ENCODE results near the gene CDK5R1.

The CDK5R1 gene

DNA sequence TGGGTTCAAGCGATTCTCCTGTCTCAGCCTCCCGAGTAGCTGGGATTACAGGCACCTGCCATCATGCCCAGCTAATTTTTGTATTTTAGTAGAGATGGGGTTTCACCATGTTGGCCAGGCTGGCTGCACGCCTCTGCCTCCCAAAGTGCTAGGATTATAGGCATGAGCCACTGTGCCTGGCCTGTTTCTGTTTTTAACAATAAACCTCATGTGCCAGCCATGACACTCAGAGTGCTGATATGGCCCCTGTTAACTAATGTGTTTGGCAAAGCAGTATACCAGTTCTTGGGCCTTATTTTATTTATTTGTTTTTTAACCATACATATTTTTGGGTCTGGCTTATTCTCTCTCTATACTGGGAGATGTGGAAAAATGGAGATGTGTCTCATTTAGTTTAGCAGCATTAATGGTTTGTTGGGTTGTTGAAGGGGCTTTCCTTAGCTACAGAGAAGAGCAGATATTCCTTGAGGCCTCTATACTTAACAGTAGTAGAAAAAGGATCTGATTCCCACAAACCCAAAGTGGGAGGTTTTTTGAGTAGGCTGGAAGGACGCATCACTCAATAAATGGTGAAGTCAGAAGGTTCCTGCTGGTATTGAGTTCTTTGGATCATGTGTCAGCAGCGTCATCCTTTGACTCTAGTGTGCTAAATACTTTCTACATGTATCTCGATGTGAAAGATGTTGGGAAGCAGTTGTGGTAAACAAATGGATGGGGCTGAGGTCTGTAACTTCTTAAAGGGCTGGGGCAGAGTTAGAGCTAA is 16.2 kb upstream of the CDK5R1 start:
- DNase-seq = no peak

DNA sequence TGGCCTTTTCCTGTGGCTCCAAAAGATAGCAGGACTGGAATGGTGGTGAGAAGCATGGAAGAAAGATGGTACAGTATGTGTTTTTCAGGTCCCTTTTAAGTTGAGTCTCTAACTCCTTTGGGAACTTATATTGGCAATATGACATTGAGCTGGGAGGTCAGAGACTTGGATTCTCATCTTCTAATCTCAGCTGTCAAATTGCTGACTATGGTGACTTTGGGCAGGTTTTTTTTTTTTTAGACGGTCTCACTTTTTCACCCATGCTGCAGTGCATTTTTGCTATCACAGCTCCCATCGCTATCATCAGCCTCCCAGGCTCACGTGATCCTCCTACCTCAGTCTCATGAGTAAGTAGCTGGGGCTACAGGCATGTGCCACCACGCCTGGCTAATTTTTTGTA is 15.1 kb upstream of the CDK5R1 start:
- DNase-seq = no peak

DNA sequence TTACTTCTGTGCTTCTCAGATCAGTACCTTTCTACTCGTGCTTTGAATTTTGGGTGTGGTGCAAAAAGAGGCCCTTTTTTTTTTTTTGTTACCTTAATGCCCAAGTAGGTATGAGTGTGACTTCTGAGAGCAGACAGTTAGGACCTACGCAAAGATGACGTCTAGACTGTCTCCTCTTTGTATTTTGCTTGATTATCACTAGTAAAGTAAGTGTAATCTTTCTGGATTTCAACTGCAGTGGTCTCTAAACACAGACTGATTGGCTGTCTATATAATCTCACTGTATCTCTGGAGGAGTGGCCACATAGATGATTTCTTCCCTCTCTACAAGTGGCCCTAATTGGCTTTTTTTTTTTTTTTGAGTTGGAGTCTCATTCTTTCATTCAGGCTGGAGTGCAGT is 11.5 kb upstream of the CDK5R1 start:
- no peak for DNase-seq

DNA sequence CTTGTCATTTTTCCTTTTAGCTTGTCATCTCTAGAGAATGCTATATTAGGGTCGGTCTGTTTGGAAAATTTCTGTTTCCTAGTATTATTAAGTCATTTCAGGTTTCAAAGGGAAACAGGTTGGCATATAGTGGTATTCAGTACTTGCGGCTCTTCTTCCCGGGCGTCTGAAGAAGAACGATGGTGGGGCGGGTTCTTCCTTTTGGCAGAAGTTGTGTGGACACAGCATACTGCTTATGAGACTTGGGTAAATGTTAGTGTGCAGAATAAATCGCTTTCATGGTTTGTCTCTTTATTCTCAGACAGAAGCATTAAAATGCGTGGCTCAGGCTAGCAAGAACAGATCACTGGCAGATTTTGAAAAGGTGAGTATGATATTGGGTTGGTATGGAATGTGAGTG is 9.6 kb upstream of the CDK5R1 start:
- DNase-seq = no peak

DNA sequence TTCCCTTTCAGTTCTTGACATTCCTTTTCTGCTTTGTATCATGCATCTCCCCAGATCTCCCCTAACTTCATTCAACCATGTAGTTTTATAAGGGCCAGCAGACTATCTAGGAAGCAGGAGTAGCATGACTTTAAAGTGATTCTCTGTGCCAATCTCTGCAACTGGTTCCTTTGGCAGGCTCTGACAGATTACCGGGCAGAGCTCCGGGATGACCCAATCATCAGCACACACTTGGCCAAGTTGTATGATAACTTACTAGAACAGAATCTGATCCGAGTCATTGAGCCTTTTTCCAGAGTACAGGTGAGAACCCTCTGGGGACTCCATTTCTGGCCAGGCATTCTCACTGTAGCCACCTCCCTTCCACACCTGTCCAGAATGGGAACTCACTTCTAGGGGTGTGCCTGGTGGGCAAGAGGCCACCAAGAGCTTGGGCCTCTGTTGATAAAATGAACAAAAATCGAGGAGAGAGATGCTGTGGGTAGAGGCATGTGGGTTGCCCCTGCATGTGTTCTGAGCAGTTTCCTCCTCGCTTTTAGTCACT is 7.6 kb upstream of the CDK5R1 start:
- DNase-seq = no peak

DNA sequence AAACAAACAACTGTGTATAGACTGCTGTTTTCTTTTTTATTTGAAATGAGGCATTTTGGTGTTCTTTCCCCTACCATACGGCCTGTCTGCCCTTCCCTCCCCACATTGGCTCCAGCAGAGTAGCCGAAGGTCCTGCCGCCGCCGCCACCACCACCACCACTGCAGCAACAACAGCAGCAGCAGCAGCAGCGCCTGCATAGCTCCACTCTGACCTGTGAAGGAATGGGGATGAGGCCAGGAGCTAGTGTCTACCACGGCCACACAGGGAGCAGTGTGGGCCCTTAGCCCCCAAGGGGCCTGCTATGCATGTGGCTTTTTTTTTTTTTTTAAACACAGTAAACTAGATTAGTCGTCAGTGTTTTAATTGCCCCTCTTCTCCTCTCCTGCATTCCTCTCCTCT is 5.6 kb upstream of the CDK5R1 start:
- DNase-seq = no peak

DNA sequence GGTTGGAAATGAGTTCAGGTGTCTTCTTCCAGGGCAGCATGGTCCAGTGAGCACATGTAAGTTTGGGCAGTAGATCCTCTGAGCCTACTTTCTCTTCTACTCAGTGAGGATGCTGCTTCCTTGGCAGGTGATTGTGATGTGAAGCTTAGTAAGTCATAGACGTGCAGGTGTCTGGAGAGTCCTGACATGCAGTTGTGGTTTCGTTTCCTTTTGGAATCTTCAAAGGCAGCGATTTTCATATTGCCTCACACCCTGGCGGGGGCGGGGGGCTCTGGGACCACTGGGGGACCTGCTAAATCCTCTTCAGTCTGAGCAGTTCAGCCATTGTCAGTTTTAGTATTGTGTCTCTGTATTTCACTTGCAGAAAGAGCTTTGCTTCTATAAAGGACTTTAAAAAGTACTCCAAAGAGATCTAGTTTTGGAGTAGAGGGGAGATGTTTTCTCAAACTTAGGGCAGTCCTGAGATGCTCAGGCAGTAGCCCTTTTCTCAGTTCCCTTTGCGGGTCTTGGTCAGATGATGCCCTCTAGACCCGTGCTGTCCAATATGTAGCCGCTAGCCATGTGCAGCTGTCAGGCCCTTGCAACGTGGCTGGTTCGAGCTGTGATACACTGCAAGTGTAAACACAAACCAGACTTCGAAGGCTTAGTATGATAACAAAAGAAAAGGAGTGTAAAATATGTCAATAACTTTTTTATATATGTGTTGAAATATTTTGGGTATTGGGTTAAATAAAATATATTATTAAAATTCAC is 4.0 kb upstream of the CDK5R1 start:
- peak in 1 of 58 donors; percentile 32 for DNase-seq

DNA sequence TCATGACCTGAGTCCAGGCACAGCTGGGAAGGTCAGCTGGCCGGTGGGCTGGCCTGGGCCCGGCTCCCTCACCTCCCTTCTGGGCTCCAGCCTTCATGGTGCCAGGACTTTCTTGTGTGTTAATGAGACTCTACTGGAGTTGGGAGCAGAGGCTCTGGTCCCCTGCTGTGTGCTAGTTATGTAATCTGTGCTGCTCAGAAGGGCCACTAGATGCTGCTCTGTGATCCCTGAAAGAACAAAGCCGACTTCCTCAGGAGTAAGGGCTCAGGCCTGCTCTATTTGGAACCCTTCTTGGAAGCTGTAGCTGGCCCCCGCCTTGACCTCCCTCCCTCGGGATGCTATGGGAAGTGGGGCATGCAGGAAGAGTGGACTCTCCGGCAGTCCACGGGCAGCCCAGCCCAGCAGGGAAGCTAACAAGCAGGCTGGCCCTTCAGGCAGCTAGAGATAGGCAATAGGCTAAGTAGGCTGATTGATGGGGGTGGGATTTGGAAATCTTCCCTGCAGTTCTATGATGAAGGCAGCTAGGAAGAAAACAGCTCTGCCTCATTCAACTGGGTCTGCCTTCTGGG is 3.3 kb upstream of the CDK5R1 start:
- DNase-seq = peak in 57 of 58 donors; percentile 50 to 99 (median 85)

DNA sequence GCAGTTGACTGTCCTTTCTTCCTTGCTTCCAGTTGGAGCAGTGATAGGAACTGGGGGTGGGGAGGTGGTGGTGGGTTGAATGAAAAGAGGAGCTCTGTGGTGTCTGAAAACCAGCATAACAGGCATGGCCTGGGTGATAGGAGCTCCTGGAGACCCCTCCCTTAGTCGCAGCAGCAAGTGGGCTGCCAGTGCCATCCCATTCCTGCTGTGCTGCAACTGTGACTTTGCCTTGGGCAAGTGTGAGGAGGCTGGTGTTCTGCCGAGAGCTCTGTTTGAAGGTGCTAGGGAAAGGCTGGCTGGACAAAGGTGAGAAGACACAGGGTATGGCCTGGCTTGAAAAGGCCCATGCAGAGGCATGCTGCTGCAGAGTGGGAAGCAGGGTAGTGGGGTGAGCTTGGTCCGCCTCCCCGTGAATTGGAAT is 2.7 kb upstream of the CDK5R1 start:
- peak in 4 of 58 donors; percentile 56 to 71 (median 61) for DNase-seq

DNA sequence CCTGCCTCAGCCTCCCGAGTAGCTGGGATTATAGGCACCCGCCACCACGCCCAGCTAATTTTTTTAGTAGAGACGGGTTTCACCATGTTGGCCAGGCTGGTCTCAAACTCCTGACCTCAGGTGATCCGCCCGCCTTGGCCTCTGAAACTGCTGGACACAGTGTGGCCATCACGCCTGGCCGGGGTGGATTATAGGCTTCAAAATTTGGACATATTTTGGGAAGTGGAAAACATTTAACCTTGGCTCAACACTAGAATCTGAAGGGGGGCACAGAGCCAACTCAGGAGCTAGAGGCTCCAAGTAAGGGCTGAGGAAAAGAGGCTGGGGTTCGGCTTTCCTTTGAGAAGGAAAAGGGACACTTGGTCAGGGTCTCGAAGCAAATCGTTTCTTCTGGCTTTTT is 2.2 kb upstream of the CDK5R1 start:
- DNase-seq = no peak

DNA sequence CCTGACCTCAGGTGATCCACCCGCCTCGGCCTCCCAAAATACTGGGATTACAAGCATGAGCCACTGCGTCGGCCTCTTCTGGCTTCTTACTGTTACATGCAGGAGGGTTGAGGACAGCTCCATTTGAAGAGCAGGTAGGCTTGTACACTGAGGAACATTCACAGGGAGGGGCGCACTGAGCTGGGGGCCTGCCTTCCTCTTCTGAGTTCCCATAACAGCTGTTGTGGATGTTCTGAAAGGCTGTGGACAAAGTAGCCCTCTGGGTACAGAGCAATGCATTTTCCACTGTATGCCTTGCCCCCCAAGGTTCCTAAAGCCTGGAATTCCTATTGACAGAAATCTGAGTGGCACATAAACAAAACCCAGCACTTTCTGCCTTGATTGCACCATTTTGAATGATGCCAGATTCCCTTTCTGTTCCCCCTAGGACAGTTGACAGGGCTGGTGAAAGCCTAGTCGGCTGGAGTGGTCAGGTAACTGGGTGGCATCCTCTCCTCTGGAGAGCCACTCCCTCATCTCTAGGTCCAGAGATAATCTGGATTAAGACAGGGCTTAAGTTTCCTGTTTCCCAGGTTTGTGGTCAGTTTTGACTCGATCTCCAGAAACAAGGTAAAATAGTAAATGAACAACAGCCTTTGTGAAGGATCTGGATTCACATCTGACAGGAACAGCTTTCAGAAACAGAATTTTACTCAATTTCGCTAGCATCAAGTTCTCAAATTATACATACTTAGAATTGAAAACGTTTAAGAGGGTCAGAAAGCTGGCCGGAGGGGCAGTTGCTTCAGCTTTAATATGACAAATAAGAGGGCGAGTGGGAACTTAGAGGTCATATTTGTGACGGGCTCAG is 1.3 kb upstream of the CDK5R1 start:
- no peak for DNase-seq

DNA sequence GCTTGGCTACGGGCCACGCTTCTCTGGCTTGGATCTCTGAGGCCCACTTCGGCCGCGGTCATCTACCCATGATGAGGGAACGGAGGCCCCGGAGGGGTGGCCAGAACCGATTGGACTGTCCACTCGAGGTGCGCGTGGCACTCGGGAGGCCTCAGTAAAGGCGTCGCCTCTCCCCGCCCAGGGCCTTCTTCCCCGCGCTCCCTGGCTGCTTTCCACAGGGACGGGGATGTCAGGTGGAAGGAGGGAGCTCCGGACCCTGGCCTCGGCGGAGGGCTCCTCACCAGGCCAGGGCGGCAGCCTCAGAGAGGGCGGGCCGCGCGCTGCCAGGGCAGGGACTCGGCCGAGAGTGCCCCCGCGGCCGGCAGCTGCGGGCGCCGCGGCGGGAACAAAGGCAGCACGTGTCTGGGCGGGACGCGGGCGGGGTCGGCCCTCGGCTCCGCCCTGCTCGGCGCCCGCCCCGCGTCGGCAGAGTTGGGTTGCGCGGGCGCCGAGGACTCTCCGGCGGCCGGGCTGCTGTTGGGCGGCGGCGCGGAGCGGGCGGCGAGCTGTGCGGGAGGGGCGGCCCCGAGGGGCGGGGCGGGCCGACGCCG is 587 bp upstream of the CDK5R1 start:
- peak in 53 of 58 donors; percentile 58 to 90 (median 82) for DNase-seq

DNA sequence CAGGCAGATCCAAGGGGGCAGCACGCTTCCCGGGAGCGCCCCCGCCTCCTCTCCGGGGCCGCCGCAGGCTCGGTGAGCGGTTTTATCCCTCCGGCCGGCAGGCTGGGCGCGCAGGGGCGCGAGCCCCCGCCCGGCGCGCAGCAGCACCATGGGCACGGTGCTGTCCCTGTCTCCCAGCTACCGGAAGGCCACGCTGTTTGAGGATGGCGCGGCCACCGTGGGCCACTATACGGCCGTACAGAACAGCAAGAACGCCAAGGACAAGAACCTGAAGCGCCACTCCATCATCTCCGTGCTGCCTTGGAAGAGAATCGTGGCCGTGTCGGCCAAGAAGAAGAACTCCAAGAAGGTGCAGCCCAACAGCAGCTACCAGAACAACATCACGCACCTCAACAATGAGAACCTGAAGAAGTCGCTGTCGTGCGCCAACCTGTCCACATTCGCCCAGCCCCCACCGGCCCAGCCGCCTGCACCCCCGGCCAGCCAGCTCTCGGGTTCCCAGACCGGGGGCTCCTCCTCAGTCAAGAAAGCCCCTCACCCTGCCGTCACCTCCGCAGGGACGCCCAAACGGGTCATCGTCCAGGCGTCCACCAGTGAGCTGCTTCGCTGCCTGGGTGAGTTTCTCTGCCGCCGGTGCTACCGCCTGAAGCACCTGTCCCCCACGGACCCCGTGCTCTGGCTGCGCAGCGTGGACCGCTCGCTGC is 832 bp downstream of the CDK5R1 start:
- DNase-seq = peak in 10 of 58 donors; percentile 29 to 56 (median 46)

DNA sequence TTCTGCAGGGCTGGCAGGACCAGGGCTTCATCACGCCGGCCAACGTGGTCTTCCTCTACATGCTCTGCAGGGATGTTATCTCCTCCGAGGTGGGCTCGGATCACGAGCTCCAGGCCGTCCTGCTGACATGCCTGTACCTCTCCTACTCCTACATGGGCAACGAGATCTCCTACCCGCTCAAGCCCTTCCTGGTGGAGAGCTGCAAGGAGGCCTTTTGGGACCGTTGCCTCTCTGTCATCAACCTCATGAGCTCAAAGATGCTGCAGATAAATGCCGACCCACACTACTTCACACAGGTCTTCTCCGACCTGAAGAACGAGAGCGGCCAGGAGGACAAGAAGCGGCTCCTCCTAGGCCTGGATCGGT is 1.4 kb downstream of the CDK5R1 start:
- DNase-seq = no peak

DNA sequence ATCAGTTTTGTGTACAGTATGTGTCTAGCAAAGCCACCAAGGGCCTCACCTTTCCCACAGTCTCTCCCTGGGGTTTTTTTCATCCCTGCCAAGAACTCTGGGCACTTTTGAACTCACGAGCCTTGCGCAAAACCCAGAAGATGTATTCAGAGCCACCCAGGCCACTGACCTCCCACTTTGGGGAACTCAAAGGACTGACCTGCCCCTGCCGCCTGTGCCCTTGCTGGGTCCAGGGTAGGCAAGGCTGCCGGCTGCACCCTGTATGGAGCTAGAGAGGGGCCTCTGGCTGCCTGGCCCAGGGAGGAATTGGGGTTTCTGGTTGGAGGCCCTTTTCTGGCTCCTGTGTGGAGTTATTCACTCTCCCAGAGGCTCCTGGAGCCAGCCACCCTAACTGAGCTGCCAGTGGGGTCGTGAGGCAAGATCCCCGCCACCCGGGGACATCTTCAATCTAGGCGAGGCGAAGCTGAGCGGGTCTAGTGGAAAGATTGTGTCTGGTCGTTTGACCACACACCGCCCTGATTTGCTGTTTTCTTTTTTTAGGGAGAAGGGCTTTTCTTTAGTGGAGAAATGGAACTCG is 1.9 kb downstream of the CDK5R1 start:
- DNase-seq = no peak

DNA sequence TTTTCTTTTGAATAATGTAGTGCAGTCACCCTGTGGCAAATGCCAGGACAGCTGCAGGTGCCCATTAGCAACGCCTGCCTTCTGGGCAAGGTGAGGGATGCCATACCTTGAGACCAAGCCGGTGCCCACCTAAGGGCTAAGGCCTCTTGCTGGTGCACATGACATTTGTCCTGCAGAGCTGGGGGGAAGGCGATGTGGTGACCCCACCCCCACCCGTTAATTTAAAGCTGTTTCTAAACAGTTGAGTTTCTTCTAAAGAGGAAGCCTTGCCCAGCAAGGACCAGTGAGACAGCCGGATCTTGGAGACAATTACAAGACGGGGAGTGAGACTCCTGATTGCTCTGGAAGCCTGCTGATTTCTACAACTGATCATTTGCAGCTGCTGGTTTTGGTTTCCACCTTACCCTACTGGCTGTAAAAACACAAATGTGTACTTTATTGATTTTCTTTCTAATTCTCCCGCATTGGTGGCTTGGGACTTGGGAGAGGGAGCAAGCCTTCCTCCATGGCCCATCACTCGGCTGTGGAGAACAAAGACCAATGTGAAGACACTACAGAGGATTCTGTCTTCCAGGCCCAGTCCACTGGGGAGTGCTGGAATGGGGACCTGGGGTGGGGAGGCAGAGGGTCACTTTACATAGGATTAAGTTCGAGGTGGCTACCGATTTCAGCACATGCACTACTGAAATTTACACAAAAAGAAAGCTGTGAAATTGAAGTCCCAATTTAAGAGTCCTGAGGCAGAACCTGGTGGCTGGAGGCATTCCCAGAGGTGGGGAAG is 2.7 kb downstream of the CDK5R1 start:
- DNase-seq = no peak

DNA sequence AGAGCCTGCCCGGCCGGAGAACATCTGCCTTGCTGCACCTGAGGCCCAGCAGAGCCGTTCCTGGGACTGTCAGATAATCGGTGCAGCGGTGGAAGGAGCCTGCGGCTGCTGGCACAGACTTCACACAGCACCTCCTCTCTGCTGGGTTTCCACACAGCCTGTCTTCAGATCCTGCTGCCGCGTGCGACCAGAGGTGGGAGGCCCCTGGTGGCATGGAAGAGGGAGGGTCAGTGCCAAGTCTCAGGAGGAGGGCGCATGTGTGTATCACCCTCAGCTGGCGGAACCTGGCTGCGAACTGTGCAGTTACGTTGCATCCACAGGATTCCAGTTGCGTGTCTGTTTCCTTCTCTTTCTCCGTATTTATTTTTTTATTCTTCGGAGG is 3.3 kb downstream of the CDK5R1 start:
- peak in 5 of 58 donors; percentile 16 to 36 (median 19) for DNase-seq

DNA sequence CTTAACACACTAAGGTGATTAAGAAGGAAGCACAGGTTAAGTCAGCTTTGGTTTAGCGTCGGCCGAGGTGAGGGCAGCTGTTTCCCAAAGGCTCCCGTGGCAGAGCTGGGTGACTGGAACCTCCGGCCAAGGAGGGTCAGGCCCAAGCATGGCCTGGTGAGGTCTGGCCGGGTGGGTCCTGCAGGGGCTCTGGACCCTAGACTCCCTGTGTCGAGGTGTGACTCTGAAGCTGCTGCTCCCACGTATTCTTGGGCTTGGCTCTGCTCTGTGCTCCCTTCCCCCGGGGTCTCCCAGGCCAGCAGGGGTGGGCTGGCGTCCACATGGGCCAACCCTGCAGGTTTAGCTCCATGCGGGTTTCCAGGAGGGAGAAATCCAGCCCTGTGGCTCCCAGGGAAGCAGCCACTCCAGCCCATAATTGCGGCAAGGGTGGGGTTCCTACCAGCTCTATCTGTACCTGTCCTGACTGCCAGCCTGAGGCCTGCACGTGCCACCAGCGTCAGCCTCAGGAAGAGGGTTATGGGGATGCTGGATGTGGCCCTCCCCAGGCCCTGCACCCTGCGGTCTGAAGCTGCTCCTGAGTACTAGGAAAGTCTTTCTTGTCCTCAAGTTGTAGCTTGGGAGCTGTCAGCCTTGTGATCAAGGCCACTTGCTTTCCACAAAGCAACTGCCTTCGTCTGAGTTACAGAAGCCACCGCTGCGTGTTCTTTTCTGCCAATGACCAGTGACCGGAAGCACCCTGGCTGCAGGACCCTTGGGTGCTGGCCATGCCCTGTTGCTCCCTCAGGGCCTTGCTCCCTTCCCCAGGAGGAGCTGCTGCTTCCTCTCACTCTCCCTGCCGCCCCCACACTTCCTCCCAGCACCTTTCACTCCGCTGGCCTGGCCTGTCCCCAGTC is 4.8 kb downstream of the CDK5R1 start:
- peak in 2 of 58 donors; percentile 23 to 45 for DNase-seq

Data from anterior cingulate cortex (tissue), 58 donors.